Measurements from ENCODE around the gene SPATA9.

DNA sequence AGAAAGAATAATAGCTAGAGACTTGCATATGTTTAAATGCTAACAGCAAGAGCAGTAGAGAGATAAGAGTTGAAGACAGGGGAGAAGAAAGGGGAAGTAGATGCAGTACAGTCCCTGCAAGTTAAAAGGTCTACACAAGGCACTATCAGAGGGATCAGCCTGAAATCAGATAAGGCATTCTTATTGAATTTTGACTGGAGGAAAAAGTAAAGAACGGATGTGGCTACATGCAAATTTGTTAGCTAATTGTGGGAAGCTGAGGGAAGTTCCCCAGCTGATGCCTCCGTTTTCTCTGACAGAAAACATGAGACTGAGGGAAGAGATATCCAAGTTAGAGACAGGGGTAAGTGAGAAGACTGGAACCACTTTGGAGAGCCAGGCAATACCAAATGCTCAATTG is 35.4 kb upstream of the SPATA9 start:
- TF ChIP-seq GATA2 (IDR thresholded peaks at IDR 0.05; ENCODE audit: low read depth, low read length) (no peak), GATA3 (IDR thresholded peaks at IDR 0.05; ENCODE audit: low read depth, low read length) (no peak)

Measured in SH-SY5Y (cell line).